Measurements from ENCODE around the gene PIP5KL1.

- no peak for TF ChIP-seq EZH2 (IDR thresholded peaks at IDR 0.05; ENCODE audit: low read length)
- TF ChIP-seq, protein P1, sequence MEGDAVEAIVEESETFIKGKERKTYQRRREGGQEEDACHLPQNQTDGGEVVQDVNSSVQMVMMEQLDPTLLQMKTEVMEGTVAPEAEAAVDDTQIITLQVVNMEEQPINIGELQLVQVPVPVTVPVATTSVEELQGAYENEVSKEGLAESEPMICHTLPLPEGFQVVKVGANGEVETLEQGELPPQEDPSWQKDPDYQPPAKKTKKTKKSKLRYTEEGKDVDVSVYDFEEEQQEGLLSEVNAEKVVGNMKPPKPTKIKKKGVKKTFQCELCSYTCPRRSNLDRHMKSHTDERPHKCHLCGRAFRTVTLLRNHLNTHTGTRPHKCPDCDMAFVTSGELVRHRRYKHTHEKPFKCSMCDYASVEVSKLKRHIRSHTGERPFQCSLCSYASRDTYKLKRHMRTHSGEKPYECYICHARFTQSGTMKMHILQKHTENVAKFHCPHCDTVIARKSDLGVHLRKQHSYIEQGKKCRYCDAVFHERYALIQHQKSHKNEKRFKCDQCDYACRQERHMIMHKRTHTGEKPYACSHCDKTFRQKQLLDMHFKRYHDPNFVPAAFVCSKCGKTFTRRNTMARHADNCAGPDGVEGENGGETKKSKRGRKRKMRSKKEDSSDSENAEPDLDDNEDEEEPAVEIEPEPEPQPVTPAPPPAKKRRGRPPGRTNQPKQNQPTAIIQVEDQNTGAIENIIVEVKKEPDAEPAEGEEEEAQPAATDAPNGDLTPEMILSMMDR (optimal IDR thresholded peaks at IDR 0.05 in 1 of 3, IDR thresholded peaks at IDR 0.05 in 1 of 3, conservative IDR thresholded peaks at IDR 0.05 in 1 of 3; ENCODE audit: extremely low read depth in 1 of 3, insufficient read depth in 2 of 3, low read length in 3 of 3) = no peak
Measured at GRCh38 chr9:127874301-127875221, 56.0 kb downstream of the PIP5KL1 start.

Measured in keratinocyte (primary cell).